Neural progenitor cell (in vitro differentiated cells): ENCODE measurements around the gene STRN.

Source experiments
- EZH2phosphoT487 ChIP-seq: fragments of 200-600 bp; sonication (generic); IDR thresholded peaks from 2 replicates; pipeline ENCODE4 v1.6.1; 2017; ENCODE audit warnings: antibody characterized with exemption
- TF ChIP-seq, protein P1 (sequence below): fragments of 200-600 bp; sonication (generic); IDR thresholded peaks from 2 replicates; pipeline ENCODE4 v1.5.1; 2017; ENCODE audit warnings: antibody characterized with exemption, mild to moderate bottlenecking

DNA sequence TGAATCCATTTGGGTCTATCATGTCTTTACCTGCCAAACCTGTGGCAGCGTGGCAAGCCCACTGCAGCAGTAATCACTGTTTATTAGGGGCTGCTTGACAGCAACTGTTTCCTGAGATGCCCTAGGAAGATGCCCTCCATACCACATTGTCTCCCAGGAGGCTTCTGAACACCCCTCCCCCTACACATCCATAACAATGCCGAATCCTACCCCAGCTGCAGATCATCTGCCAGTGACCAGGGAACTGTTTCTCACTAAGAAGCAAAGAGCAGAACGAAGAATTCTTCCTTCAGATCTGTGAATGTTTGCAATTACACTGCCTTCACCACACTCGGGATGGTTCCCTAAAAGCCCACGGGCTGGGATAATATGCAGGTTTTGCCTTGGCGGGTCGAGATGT, 142.1 kb downstream of the STRN start:
- TF ChIP-seq, protein P1, sequence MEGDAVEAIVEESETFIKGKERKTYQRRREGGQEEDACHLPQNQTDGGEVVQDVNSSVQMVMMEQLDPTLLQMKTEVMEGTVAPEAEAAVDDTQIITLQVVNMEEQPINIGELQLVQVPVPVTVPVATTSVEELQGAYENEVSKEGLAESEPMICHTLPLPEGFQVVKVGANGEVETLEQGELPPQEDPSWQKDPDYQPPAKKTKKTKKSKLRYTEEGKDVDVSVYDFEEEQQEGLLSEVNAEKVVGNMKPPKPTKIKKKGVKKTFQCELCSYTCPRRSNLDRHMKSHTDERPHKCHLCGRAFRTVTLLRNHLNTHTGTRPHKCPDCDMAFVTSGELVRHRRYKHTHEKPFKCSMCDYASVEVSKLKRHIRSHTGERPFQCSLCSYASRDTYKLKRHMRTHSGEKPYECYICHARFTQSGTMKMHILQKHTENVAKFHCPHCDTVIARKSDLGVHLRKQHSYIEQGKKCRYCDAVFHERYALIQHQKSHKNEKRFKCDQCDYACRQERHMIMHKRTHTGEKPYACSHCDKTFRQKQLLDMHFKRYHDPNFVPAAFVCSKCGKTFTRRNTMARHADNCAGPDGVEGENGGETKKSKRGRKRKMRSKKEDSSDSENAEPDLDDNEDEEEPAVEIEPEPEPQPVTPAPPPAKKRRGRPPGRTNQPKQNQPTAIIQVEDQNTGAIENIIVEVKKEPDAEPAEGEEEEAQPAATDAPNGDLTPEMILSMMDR = no peak
- TF ChIP-seq EZH2phosphoT487 = no peak
